DMS114 treated with DMSO at 0.1 percent for 48 hours (cell line): ENCODE measurements around the gene COX14.
A peak's percentile ranks its signal among the peaks of the same experiment; 100 is the strongest.
"Not testable (repeated sequence)": the region's sequence is repeated elsewhere in the genome, so short reads cannot be mapped to it uniquely, and the experiment has no call there.

ENCODE experiments used
- DNase-seq: peaks from one replicate; lab custom pipeline; 2025; ENCODE audit not compliant: unreplicated experiment; lab: John Stamatoyannopoulos, UW

COX14 gene

DNA sequence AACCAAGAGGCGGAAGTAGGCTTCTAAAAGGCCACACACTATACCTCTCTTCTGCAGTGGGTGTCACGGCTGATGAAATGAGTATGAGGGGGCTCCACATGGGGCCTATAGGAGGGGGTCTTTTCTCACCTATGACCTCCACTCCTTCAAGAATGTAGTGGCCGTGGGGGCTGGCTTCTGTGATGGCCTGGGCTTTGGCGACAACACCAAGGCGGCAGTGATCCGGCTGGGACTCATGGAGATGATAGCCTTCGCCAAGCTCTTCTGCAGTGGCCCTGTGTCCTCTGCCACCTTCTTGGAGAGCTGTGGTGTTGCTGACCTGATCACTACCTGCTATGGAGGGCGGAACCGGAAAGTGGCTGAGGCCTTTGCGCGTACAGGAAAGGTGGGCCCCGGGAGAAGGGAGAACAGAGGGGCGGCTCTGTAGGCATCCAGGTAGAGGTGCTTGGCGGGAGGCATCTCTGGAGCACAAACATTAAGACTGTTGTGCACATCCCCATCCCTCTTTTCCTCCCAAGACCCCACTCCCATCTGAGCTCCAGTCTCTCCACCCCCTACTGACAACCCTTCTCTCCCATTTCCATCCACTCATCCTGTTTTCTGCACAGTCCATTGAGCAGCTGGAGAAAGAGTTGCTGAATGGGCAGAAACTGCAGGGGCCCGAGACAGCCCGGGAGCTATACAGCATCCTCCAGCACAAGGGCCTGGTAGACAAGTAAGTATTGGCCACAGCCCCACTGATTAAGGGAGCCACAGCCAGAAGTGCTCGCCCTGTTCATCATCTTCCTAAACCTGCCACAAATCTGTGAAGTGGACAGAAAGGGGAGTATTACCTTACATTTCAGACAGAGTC is 4.4 kb upstream of the COX14 start:
- DNase-seq, result no peak

- DNase-seq, result no peak
These were observed 2.7 kb upstream of the COX14 start for GRCh38 chr12:50109319-50109718.

DNA sequence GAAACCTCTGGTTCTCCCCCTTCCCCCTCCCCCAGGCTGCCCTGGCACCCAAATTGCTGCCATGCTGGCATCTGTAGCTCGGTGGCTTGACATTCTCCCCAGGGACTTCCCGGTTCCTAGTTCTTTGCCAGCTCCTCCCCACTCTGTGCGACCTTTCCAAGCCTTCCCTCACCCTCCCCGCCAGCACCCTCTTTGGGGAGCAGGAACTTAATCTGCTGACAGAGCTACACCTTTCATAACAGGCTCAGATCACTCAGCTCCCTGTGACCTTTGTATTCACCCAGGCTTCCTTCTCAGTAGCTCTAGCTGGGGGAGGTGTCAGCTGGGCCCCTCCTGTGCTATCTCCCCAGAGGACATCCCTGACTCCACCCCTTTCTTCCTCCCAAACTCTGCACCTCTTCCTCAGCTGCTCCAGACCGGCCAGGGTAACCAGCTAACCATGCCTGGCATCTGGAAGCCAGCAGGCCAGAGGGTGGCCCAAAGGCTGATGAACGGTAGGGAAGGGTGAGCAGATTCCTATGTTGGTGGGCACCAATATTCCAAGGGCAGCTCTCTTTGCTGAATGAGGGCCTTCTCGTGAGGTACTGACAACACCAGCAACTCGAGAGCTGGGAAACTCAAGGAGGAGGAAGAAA is 1.8 kb upstream of the COX14 start:
- no peak for DNase-seq

DNA sequence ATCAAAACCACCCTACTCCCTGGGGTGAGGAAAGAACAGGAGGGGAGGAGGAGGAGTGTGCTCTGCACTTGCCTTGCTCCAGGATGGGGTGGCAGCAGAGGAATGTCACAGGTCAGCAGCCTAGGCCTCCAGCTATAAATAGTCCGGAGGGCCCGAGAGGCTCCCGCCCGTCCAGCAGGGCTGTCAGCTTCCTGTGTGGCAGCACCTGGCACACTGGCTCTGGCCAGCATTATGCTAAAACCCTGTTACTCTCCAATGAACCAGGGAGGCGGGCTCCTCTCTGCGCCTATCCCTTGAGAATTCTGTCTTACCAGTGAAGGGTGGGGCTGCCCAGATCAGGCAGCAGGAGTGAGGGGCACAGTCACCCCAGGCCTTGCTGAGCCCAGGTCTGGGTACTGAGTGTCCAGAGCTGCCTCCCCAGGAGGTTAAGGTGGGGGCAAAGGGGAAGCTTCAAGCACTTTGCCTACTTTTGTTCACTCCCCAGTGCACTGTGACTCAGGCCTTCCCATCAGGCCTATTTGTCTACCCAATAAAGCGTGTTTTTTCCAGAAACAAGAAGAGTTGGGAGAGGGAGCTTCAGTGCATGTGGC is 1.2 kb upstream of the COX14 start:
- no peak for DNase-seq

- no peak for DNase-seq
These were observed 692 bp upstream of the COX14 start for GRCh38 chr12:50111395-50111692.

DNA sequence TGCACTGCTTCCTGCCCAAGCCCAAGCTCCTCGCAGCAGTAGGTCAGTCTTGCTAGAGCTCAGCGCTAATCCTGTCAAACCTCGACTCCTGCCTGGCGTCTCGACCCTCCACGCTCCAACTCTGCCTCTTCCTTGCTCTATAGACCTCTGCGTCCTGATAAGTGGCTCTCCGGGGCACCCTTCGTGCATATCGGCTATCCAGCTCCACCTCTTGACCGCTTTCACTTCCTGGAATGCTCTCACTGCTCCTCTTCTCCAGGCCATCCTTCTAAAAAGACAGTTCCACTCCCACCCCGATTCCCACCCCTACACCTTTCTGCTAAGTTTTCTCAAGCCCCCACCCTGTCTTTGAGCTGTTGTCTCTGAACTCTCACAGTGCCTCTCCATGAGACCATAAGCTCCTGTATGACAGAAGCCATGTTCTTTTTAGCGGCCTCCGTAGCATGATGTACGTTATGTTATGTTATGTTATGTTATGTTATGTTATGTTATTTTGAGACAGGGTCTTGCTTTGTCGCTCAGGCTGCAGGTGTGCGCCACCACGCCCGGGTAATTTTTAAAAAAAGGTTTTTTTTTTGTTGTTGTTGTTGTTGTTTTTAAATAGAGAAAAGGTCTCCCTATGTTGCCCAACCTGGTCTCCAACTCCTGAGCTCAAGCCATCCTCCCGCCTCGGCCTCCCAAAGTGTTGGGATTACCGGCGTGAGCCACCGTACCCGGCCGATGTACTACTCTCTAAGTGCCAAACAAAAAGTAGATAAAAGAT is 601 bp downstream of the COX14 start:
- DNase-seq, result peak; percentile 64

DNA sequence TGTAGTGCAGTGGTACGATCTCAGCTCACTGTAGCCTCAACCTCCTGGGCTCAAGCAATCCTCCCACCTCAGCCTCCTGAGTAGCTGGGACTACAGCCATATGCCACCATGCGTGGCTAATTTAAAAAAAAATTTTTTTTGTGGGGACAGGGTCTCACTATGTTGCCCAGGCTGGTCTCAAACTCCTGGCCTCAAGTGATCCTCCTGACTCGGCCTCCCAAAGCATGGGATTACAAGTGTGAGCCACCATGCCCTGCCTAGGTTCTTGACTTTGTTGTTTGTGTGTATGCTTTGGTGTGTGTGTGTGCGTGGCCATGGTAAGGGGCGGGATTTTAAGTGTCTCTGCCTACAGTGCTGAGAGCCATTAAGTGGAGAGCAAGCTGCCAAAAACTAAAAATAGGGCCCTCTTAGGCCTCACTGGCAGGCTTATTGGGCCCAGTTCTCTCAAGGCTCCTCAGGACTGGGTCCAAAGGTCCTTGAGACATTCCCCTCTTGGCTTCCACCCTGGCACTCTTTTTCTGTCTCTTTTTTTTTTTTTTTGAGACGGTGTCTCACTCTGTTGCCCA is 5.1 kb downstream of the COX14 start:
- no peak for DNase-seq

- DNase-seq, result no peak
These were observed 7.4 kb downstream of the COX14 start for GRCh38 chr12:50119387-50119786.

DNA sequence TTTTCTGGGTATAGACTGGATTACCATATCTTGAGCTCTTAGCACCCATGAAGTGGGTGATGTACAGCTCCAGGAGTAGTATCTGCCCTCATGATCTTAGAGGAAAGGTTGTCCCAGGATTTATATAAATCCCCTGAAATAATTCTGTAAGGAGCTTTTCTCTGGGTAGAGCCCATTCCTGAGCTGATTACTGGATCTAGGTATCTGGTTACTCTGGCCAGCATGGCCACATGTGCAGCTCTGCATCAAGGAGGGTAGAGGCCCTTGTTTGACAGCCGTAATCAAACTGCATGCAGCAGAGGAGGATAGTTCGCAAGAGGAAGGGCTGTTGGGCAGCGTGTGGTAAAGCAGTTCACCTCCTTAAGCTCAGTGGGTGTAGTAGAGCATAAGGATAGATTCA is 8.5 kb downstream of the COX14 start:
- DNase-seq, result no peak

DNA sequence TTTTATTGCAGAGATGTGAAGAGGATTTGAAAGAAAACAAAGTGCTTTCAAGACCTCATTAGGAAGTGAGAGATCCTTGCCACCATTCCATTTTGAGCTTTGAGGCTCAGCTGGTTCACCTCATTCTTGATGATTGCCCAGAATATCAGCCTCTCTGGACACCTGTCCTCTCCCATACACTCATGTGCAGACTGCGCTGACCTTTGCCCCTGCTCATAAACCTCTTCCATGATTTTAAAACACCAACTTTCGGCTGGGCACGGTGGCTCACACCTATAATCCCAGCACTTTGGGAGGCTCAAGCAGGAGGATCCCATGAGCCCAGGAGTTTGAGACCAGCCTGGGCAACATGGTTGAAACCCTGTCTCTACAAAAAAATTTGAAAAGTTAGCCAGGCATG is 8.9 kb downstream of the COX14 start:
- DNase-seq, result no peak

DNA sequence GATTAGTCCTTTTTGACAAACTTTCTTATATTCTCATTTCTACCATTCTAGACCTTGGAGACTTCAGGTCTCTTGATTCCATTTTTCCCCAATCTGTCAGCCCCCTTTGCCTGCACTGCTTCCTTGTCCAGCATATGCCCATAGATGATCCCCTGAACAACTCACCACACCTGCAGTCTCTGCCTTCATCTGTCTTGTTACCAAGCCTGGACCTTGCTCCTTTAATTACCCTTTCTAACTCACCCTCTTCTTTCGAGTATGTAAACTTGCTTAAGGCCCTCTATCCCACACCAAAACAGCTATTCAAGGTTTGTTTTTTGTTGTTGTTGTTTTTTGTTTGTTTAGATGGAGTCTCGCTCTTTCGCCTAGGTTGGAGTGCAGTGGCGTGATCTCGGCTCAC is 9.6 kb downstream of the COX14 start:
- no peak for DNase-seq

GRCh38 chr12:50123203-50123602 is 11.2 kb downstream of the COX14 start:
- DNase-seq, result no peak

DNA sequence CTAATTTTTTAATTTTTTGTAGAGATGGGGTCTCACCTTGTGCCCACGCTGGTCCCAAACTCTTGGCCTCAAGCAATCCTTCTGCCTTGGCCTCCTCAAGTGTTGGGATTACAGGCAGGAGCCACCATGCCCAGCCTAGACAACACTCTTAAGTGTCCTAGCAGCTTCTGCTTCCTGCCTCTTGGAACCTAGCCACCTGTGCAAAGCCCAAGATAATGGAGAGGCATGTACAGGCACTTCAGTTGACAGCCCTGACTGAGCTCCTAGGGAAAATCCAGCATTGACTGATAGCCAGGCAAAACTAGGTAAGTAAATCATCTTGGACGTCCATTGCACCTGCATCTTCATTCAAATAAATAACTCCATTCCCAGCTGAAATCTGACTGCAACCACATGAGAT is 15.5 kb downstream of the COX14 start:
- no peak for DNase-seq

GRCh38 chr12:50129290-50129689 is 17.3 kb downstream of the COX14 start:
- no peak for DNase-seq

DNA sequence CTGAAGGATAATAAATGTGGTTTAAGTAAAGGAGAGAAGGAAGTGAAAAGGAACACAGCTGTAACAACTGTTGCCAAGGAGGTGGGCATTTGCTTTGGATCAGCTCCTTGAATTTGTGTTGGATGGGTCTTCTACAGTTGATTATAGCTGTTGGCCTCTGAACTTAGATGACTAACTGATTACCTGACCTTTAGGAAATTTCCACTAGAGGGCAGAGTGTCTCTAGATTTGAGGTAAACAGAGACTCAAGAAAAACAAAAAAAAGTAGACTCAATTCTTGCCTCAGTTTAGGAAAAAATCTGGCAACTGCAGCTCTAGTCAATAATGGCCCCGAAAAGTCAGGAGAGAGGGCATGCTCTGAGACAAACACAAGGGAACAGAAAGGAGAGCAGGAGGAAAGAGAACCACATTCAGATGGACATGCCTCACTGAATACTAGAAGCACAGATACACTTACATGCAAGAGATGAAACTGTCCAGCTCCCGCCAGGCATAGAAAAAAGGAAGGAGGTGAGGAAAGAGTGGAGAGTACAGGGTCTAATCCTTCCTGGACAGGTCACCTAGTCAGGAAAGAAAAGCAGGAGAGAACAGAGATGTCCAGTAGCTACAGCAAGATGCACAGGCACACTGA is 20.6 kb downstream of the COX14 start:
- DNase-seq, result peak; percentile 25

DNA sequence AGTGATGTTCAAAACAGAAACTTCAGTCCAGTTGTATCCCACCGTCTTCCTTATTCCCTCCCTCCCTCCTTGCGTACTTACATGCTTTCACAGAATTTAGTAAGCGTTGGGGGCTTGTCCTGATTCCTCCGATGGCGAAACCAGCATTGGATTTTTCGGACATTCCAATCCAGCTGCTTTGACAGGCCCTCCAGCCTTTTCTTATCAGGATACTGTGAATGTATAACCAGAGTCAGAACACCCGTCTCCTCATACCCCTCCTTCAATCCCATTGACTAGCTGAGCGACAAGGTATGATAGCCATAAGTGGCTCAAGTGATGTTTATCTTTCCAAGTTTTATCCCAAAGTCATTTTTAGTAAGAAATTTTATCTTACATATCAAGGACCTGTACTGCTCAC is 31.0 kb downstream of the COX14 start:
- no peak for DNase-seq

GRCh38 chr12:50145439-50145838 is 33.4 kb downstream of the COX14 start:
- DNase-seq, result no peak

GRCh38 chr12:50147281-50147680 is 35.2 kb downstream of the COX14 start:
- no peak for DNase-seq

- not testable (repeated sequence) for DNase-seq
These were observed 36.0 kb downstream of the COX14 start for GRCh38 chr12:50148011-50148410.

DNA sequence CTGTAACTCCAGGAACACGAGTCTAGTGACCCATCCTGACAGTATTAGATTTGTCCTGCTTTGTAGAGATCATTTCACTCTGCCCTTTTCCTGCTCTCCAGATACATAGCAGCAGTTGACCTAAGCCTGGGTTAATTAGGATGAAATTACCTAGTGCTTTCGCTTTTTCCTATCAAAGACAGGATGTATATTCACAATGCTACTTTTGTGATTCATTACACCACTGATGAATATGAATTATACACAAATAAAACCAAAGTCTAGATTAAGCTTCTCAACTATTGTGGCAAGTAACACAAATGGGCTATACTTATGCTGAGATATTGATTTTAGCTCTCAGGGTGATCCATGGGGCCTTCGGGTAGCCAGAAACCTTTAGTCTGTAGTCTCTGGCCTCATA is 37.3 kb downstream of the COX14 start:
- no peak for DNase-seq
